ENCODE data around the gene TMEM163.

GRCh38 chr2:134724341-134724740, 5.5 kb upstream of the TMEM163 start:
- TF ChIP-seq, protein P1, sequence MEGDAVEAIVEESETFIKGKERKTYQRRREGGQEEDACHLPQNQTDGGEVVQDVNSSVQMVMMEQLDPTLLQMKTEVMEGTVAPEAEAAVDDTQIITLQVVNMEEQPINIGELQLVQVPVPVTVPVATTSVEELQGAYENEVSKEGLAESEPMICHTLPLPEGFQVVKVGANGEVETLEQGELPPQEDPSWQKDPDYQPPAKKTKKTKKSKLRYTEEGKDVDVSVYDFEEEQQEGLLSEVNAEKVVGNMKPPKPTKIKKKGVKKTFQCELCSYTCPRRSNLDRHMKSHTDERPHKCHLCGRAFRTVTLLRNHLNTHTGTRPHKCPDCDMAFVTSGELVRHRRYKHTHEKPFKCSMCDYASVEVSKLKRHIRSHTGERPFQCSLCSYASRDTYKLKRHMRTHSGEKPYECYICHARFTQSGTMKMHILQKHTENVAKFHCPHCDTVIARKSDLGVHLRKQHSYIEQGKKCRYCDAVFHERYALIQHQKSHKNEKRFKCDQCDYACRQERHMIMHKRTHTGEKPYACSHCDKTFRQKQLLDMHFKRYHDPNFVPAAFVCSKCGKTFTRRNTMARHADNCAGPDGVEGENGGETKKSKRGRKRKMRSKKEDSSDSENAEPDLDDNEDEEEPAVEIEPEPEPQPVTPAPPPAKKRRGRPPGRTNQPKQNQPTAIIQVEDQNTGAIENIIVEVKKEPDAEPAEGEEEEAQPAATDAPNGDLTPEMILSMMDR (IDR thresholded peaks at IDR 0.05) = no peak
- TF ChIP-seq POLR2A (IDR thresholded peaks at IDR 0.05) (no peak), EP300 (IDR thresholded peaks at IDR 0.05) (no peak)
